Dermis microvascular lymphatic vessel endothelial cell (primary cell): Measurements from ENCODE around the gene DNLZ. TPM values are rescaled to one million over a fixed set of nuclear protein-coding genes. Genes with fewer than 3 reads are reported as not detected.

ENCODE experiments used
- DNase-seq, 2 donors: peaks; one replicate each; pipeline versions ENCODE4 v3.0.0 to v3.0.0-alpha.2; 2010; ENCODE audit warnings: low read depth in 2 of 2
- total RNA-seq: library from RNA; depleted of rRNA; stranded (reverse); fragments of >200 nt; gene quantifications from 2 replicates; pipeline ENCODE4 v1.2.1, GENCODE V29; 2014

Gene DNLZ
- total RNA-seq, 1 donor from 2014 or later = 15.0 TPM

DNA sequence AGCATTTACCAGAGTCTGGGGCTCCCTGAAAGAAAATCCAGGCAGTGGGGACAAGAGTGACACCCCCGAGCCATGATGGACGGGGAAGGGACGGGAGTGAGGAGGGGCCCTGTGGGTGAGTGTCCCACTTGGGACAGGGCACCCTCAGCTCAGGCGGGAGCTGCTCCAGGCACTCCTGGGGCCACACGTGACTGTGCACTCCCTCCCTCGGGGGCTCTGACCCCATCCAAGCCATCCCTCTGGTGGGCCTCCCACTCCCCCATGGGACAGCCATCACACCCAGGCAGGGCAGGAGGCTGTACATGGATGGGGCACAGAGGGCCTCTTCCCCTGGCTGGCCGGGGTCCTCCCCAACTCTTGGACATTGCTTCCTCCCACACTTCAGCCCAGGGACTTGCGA, 12.9 kb upstream of the DNLZ start:
- no peak for DNase-seq

DNA sequence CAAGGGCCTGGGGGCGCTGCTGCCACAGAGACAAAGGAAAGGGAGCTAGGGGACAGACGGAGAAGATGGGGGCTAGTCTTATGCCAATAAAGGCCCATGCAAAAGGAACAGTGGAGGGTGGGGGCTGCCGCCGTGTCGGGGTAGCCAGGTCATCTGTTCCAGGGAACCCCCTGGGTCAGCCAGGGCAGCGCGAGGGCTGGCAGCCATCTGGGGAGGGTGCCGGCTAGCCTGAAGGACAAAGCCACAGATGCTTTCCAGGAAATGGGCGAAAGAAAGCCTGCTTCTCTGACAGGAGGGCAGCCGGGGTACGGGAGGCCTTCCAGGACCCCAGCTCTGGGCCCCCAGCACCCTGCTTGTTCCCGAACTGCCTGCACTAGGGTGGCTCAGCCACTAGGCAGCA, 11.6 kb upstream of the DNLZ start:
- no peak for DNase-seq

- DNase-seq = no peak
Observed at GRCh38 chr9:136374183-136374575, 10.6 kb upstream of the DNLZ start.

DNA sequence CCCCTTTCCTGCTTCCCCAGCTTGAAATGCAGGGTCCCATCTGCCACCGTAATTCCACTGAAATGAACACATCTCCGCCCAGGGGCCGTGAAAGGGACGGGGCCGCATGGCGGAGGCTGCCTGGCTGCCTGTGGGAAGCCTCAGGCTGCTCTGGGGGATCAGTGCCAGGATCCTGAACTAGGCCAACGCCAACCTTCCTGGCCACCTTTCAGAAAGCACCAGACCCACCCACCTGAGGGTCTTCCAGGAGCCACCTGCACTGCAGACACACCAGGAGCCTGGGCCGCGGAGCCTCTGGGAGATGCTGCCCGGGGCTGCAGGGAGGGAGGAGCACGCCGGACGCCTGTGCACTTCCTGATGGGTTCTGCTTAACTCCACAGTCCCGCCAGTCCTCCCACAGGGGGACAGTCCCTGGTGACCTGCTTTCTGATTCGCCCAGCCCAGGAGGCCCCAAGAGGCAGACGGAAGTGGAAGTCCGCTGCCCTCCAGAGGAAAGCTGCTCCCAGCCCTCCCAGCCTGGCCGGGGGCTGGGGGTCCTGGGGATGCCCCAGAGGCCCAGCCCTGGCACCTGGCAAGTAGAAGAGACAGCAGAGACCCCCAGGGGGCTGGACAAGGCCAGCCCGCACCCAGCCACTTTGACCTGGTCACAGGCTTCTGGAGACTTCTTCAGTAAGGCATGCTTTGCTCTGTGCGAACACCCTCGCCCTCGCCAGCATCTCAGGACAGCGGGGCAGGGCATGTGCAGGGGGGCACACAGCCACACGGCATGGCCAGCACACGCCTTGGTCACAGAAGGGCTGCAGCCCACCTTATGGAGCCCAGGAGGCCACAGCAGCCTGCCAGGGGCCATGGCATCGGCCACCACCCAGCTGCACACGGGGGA, 10.0 kb upstream of the DNLZ start, which contains the start of gene CARD9:
Gene CARD9, minus strand, starts transcription at position 370 of the 883 bp plus-strand sequence. CDS start 1,591 bp downstream, outside the sequence.
- no peak for DNase-seq

DNA sequence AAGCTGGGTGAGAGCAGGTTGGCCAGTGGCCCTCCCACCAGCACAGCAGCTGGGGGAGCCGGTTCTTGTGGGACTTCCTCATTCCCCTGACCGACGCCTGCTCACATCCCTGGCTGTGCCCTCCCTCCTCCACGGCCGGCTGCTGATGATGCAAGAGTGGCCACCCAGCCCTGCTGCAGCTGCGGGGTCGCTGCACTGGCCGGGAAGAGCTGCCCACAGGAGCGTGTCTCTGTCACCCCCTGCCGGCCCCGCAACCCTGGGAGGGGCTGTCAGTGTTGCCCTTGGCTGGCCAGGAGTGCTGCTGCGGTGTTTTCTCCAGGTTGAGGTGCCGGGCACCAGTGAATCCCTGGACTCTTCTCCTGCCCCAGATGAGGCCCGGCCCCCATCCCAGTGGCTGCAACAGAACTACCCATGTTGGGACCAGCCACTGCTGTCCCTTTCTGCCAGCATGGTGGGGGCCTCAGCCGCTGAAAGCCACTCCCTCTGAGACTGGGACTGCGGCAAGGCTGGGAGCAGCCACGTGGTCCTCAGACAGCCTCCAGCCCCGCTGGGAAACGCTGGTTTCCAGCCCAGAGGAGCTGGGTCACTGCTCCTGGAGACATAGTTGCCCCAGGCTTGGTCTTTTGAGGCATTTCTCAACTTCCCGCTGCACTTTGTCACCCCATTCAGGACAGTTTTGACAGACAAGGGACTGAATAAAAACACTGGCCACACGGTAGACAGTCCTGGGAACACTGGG, 9.2 kb upstream of the DNLZ start:
- DNase-seq = peak; percentile 4 to 33

GRCh38 chr9:136372006-136372405, 8.5 kb upstream of the DNLZ start:
- DNase-seq = no peak

- DNase-seq = no peak
Observed at GRCh38 chr9:136371533-136371880, 8.0 kb upstream of the DNLZ start.

- no peak for DNase-seq
Observed at GRCh38 chr9:136370687-136371532, 7.4 kb upstream of the DNLZ start.

DNA sequence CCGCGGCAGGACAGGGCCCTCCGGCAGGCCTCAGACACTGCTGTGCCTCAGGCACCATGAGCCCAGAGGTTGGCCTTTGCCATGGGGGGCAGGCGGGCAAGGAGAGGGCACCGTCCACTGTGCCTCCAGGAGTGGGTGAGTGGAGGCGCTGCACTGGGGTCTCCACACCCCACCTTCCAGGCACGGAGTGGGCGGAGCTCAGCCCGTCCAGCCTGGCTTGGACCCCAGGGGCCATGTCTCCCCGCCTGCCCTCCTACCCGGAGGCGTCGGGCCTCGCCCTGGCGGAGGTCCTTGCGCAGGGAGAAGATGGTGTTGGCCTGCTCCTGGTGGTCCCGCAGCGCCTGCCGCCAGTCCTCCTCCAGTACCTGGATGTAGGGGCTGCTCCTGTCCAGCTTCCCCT, 6.5 kb upstream of the DNLZ start:
- no peak for DNase-seq

DNA sequence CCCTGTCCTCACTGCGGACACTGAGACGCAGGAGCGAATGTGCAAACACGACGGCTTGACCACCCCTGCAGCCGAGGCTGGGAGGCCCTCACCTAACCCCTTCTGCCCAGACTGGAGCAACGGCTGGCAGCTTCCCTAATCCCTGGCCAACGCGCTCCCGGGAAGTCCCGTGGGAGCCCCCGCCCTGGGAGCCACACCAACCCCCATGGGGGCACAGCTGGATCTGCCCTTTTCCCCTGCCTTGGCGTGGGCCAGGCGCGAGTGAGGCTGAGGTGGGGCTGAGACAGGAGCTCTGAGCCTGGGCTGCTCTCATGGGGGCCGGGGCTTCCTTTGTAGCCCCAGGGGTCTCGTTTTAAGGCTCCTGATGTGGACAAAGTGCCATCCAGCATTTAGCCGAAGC, 4.6 kb upstream of the DNLZ start:
- no peak for DNase-seq

DNA sequence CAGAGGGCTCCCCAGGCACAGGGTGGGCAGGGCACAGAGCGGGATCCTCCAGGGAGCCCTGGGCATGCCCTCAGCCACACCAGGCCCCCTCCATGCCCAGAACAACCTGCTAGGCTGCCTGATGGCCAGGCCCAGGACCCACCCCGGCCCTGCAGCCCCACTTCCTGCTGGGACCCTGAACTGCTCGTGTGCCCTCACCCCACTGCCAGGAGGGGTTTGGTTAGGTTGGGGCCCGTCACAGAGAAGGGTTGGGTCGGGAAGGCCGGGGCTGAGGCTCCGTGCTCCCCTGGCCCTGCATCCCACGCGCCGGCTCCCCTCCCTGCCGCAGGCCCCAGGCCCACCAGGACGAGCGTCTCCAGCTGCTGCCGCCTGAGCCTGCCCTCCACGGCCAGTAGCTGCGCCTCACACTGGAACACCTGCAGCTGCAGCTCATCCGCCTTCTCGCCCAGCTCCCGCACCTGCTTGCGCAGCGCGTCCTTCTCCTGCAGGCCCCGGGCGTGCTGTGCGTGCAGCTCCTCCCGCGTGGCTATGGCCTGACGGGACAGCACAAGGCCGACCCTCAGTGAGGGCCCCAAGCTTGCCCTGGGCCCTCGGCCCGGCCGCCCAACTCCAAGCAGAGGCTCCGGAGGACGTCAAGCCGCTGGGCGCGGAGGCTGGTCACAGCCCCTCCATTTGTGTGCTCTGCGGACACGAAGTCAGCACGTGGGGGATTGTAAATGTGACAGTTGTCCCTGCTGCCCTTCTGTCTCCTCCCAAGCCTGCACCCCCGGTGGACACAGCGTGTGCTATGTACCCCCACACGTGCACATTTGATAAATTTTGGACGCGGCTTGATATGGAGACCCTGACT, 4.0 kb upstream of the DNLZ start:
- no peak for DNase-seq

- DNase-seq = no peak
Observed at GRCh38 chr9:136366826-136367225, 3.3 kb upstream of the DNLZ start.

DNA sequence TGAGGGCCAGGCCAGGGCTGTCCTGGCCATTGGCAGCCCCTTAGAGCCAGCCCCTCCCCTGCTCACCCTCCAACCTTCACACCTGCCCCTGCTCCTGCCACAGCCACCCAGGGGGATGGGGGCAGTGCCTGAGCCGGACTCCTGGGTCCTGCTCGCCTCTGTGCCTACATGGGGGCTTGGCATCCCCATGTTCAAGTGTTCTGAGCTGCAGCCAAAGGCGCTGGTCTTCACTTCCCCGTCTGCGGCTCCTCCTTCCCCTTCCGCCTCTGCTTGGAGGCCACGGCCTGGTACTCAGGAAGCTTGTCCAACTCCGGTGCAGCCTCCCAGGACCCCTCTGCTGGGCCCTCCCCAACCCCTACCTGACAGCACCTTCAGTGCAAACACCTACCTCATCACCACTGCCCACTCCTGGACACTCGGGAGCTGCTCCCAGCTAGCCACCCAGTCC, 2.3 kb upstream of the DNLZ start:
- no peak for DNase-seq

DNA sequence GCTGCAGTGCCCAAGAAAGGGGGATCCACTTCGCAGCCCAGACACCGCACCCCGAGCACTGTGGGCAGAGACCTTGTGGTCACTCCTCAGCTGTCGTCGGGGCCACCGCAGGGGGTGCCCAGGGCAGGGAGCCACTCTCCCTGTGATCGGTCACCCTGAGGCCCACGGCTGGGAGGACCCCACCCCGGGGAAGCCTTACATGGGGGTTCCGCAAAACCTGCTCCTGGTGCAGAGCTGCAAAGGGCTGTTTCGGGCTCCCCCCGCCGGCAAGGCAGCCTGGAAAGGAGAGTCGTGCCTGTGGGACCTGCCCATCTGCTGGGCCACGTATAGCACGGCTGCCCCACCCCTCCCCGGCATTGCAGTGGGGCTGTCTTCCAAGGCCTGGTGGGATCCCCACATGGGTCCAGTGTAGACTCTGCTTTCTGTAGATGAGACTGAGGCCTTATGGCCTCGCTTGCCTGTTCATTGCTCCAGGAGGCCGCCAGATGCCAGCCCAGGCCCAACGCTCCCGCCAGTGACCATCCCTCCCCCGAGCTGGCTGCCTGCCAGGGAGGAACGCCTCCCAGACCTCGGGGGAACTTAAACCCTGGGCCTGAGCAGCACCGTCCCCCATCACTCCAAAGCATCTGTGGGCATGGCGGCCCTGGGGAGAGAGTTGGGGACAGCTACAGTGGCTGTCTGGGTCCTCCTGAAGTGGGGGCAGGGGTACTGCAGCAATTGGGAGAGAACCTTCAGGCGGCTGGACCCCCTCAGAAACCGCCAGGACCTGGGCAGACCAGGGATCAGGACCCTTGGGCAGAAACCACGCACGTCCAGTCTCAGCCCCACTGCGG, 1.6 kb upstream of the DNLZ start:
- no peak for DNase-seq

GRCh38 chr9:136363949-136364748, 605 bp upstream of the DNLZ start:
- DNase-seq = no peak

GRCh38 chr9:136362450-136362784, 1.1 kb downstream of the DNLZ start:
- no peak for DNase-seq

- no peak for DNase-seq
Observed at GRCh38 chr9:136361754-136362449, 1.6 kb downstream of the DNLZ start.

DNA sequence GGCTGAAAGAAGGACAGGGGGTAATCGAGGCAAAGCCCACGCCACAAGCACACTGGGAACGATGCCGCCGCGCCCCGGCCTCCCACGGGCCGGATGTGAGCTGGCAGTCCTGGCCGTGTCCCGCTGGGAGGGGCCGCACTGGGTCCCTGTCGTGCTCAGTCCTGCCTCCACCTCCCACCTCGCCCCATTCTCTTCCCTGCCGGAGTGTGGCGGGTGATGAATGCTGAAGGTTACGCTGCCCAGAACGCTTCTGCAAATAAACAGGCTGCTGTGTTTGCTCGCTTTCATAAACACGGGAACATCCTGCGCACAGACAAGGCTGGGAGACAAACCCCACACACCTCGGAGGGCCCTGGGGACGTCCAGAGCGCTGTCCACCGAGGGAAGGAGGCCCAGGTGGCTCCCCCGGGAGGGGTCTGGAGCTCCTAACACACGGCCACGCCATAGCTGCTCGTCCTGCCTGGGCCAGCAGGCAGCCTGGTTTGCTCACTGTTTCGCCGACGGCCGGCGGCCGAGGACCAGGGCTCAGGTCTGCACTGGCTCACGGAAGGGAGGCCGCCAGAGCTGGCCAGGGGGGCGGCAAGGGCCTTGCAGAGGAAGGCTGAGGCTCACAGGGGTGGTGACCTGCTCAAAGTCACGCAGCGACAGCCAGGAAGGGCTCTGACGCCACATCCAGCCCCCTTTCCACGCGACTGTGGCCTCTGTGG, 2.3 kb downstream of the DNLZ start:
- no peak for DNase-seq
